ENCODE data around the gene RYR3.

Gene RYR3

DNA sequence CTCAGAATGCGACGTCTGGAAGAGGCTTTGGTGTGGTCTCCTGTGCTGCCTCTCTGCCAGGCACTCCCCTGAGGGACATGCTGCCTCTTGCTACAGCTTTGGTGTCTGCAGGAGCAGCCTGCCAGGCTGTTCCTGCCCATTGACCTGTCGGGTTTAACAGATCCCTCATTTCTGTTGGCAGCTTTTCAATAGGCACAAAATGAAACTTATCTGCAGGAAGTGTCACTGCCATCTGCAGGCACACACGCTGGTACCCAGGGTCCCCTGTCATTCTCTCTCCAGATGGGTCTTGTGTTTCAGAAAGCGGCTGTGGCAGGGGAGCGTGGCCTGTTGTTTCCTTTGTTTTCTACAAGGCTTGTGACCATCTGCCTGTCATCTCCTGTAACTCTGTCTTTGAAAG is 329.2 kb downstream of the RYR3 start:
- H3K9ac ChIP-seq (ENCODE audit: low read length): no peak overlapping the region
- no peak overlapping the region for H3K4me3 ChIP-seq (ENCODE audit: insufficient read depth, low read length, poor library complexity, severe bottlenecking)
- no peaks in the 10 kb centered on the region for H4K20me1 ChIP-seq (ENCODE audit: low read depth, low read length)
- TF ChIP-seq EZH2phosphoT487 (conservative IDR thresholded peaks at IDR 0.05; ENCODE audit: low read length): no peak
- TF ChIP-seq, protein P1, sequence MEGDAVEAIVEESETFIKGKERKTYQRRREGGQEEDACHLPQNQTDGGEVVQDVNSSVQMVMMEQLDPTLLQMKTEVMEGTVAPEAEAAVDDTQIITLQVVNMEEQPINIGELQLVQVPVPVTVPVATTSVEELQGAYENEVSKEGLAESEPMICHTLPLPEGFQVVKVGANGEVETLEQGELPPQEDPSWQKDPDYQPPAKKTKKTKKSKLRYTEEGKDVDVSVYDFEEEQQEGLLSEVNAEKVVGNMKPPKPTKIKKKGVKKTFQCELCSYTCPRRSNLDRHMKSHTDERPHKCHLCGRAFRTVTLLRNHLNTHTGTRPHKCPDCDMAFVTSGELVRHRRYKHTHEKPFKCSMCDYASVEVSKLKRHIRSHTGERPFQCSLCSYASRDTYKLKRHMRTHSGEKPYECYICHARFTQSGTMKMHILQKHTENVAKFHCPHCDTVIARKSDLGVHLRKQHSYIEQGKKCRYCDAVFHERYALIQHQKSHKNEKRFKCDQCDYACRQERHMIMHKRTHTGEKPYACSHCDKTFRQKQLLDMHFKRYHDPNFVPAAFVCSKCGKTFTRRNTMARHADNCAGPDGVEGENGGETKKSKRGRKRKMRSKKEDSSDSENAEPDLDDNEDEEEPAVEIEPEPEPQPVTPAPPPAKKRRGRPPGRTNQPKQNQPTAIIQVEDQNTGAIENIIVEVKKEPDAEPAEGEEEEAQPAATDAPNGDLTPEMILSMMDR (IDR thresholded peaks at IDR 0.05; ENCODE audit: insufficient read depth, low read length, poor library complexity, severe bottlenecking): no peak
- no peak overlapping the region for H3K4me2 ChIP-seq (ENCODE audit: low read depth, low read length, poor library complexity, severe bottlenecking)
- H2AFZ ChIP-seq (ENCODE audit: low read depth, low read length, severe bottlenecking): no peak overlapping the region
- H3K9me3 ChIP-seq (ENCODE audit: insufficient read depth, low read length): no peaks in the 10 kb centered on the region
- no peak overlapping the region for H3K27ac ChIP-seq (ENCODE audit: low read depth, low read length)
- no peaks in the 10 kb centered on the region for H3K36me3 ChIP-seq (ENCODE audit: low read length)
- H3K27me3 ChIP-seq (ENCODE audit: low read length): no peaks in the 10 kb centered on the region
- H3K79me2 ChIP-seq (ENCODE audit: insufficient read depth, low read length): no peaks in the 10 kb centered on the region
- no peaks in the 10 kb centered on the region for H3F3A ChIP-seq (ENCODE audit: insufficient read depth)
- no peaks in the 10 kb centered on the region for H3K9me2 ChIP-seq (replicated peaks; ENCODE audit: insufficient read depth, low read length)

DNA sequence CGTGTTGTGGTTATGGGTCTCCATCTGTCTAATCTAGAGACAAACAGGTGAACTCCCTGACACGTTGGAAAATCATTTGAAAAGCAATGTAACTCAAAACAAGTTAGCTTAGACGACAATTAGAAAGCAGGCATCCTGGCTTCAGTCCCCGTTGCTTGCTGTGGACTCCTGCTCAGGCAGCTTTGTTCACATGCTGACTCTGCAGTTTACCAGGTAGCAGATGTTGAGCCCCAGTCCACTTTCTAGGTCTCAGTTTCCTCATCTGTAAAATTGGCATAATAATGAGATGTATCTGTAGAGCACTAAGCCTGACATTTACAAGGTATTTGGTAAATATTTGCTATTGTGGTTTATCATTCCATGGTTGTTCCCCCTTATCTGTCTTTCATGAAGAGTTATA is 330.3 kb downstream of the RYR3 start:
- no peaks in the 10 kb centered on the region for H3F3A ChIP-seq (ENCODE audit: insufficient read depth)
- no peaks in the 10 kb centered on the region for H3K36me3 ChIP-seq (ENCODE audit: low read length)
- H3K9me2 ChIP-seq (replicated peaks; ENCODE audit: insufficient read depth, low read length): no peaks in the 10 kb centered on the region
- no peak overlapping the region for H3K9ac ChIP-seq (ENCODE audit: low read length)
- no peaks in the 10 kb centered on the region for H4K20me1 ChIP-seq (ENCODE audit: low read depth, low read length)
- TF ChIP-seq, protein P1 (IDR thresholded peaks at IDR 0.05; ENCODE audit: insufficient read depth, low read length, poor library complexity, severe bottlenecking): no peak
- TF ChIP-seq EZH2phosphoT487 (conservative IDR thresholded peaks at IDR 0.05; ENCODE audit: low read length): no peak
- no peak overlapping the region for H3K27ac ChIP-seq (ENCODE audit: low read depth, low read length)
- no peaks in the 10 kb centered on the region for H3K9me3 ChIP-seq (ENCODE audit: insufficient read depth, low read length)
- H3K4me2 ChIP-seq (ENCODE audit: low read depth, low read length, poor library complexity, severe bottlenecking): no peak overlapping the region
- no peaks in the 10 kb centered on the region for H3K79me2 ChIP-seq (ENCODE audit: insufficient read depth, low read length)
- H2AFZ ChIP-seq (ENCODE audit: low read depth, low read length, severe bottlenecking): no peak overlapping the region
- no peaks in the 10 kb centered on the region for H3K27me3 ChIP-seq (ENCODE audit: low read length)
- H3K4me3 ChIP-seq (ENCODE audit: insufficient read depth, low read length, poor library complexity, severe bottlenecking): no peak overlapping the region

DNA sequence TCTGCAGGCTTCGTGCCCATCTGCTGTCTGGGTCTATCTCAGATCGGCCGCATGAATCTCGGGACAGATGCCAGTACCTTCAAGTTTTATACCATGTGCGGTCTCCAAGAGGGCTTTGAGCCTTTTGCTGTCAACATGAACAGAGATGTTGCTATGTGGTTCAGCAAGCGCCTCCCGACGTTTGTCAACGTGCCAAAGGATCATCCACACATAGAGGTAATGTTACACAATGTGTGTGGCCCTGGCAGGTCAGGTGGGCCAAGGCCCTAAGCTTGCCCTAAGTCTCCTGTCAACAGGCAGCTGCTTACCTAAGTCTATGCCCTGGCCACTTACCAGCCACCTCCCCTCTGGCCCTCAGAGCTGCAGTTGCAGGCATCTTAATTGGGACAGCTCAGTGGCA is 333.5 kb downstream of the RYR3 start:
- H3F3A ChIP-seq (ENCODE audit: insufficient read depth): no peaks in the 10 kb centered on the region
- peaks cover 3% of the 10 kb centered on the region; the same call in 1 of the 2 replicates for H3K27me3 ChIP-seq (ENCODE audit: low read length)
- H3K9me3 ChIP-seq (ENCODE audit: insufficient read depth, low read length): no peaks in the 10 kb centered on the region
- H4K20me1 ChIP-seq (ENCODE audit: low read depth, low read length): no peaks in the 10 kb centered on the region
- no peaks in the 10 kb centered on the region for H3K36me3 ChIP-seq (ENCODE audit: low read length)
- no peak overlapping the region for H3K4me3 ChIP-seq (ENCODE audit: insufficient read depth, low read length, poor library complexity, severe bottlenecking)
- no peak for TF ChIP-seq EZH2phosphoT487 (conservative IDR thresholded peaks at IDR 0.05; ENCODE audit: low read length)
- TF ChIP-seq, protein P1 (IDR thresholded peaks at IDR 0.05; ENCODE audit: insufficient read depth, low read length, poor library complexity, severe bottlenecking): no peak
- H3K27ac ChIP-seq (ENCODE audit: low read depth, low read length): no peak overlapping the region
- no peak overlapping the region for H3K4me2 ChIP-seq (ENCODE audit: low read depth, low read length, poor library complexity, severe bottlenecking)
- H3K9me2 ChIP-seq (replicated peaks; ENCODE audit: insufficient read depth, low read length): no peaks in the 10 kb centered on the region
- H2AFZ ChIP-seq (ENCODE audit: low read depth, low read length, severe bottlenecking): no peak overlapping the region
- no peak overlapping the region for H3K9ac ChIP-seq (ENCODE audit: low read length)
- H3K79me2 ChIP-seq (ENCODE audit: insufficient read depth, low read length): no peaks in the 10 kb centered on the region

All from SU-DHL-6 (cell line).